Lung (tissue), 12 donors: ENCODE data around the gene NPEPL1. TPM values are rescaled to one million over a fixed set of nuclear protein-coding genes. Genes with fewer than 3 reads are reported as not detected.

Experiments used
- ATAC-seq: fragments of 200-7000 bp; cut with Tn5 transposase; one replicate; pipeline ENCODE4 v1.9.1; 2020; ENCODE audit warnings: moderate number of reproducible peaks; ENCODE audit not compliant: insufficient read depth, low FRiP score
- DNase-seq, 3 donors: peaks; one replicate each; pipeline ENCODE4 v3.0.0-alpha.2; 2013 to 2017
- H3K27ac ChIP-seq, 2 donors: one replicate each; pipeline ENCODE4 v1.5.1; 2013; ENCODE audit warnings: mild to moderate bottlenecking in 2 of 2, moderate library complexity in 2 of 2, control low read depth in 1 of 2, inconsistent platforms in 1 of 2, low read depth in 1 of 2, low read length in 1 of 2
- H3K27me3 ChIP-seq, 3 donors: one replicate each; pipeline ENCODE4 v1.5.1; 2013; ENCODE audit warnings: low read length in 2 of 3; ENCODE audit not compliant: control insufficient read depth in 3 of 3, insufficient read depth in 3 of 3
- H3K36me3 ChIP-seq, 4 donors: one replicate each; pipeline ENCODE4 v1.5.1; 2013; ENCODE audit warnings: low read length in 4 of 4, mild to moderate bottlenecking in 1 of 4, moderate library complexity in 1 of 4; ENCODE audit not compliant: control insufficient read depth in 4 of 4, insufficient read depth in 4 of 4
- H3K4me1 ChIP-seq, 5 donors: one replicate each; pipeline ENCODE4 v1.5.1; 2013; ENCODE audit warnings: low read length in 5 of 5, mild to moderate bottlenecking in 2 of 5, moderate library complexity in 1 of 5; ENCODE audit not compliant: control insufficient read depth in 5 of 5, insufficient read depth in 5 of 5
- H3K4me3 ChIP-seq: one replicate; pipeline ENCODE4 v1.5.1; 2013; ENCODE audit warnings: mild to moderate bottlenecking, control low read depth, moderate library complexity
- H3K9ac ChIP-seq, 2 donors: one replicate each; pipeline ENCODE4 v1.5.1; 2013; ENCODE audit warnings: low read length in 2 of 2, control low read depth in 1 of 2; ENCODE audit not compliant: insufficient read depth in 1 of 2
- H3K9me3 ChIP-seq, 4 donors: one replicate each; pipeline ENCODE4 v1.5.1; 2013; ENCODE audit warnings: low read length in 3 of 4, mild to moderate bottlenecking in 1 of 4, moderate library complexity in 1 of 4; ENCODE audit not compliant: control insufficient read depth in 4 of 4, insufficient read depth in 3 of 4
- WGBS, 2 donors: extraction: QIAGEN DNeasy Blood & Tissue Kit; methylation state at CpG; one replicate each; pipeline ENCODE4 v1.1.7; 2013; 5-methylcytosine and 5-hydroxymethylcytosine counted together
- polyA plus RNA-seq, 2 donors: library from polyadenylated mRNA; stranded (reverse); fragments of 200-250 nt; gene quantifications; one replicate each; pipeline ENCODE4 v1.2.1, GENCODE V29; 2013
- total RNA-seq, 2 donors: library from RNA; depleted of rRNA in 1 of 2; stranded (reverse); fragments of >200 nt in 1 of 2; gene quantifications; one replicate each; pipeline ENCODE4 v1.2.1, GENCODE V29; 2014 to 2021
- TF ChIP-seq, protein P1 (sequence below): IDR thresholded peaks from 2 replicates; pipeline ENCODE4 v1.5.1; 2012; ENCODE audit warnings: mild to moderate bottlenecking; ENCODE audit errors: control extremely low read depth, extremely low read depth
- donor health status: control.
- donor health status: control.
- donor health status: Bipolar disorder and iron deficiency.
- donor health status: healthy.
- donor health status: DM: yes; HTN: yes; CAD: no.

The NPEPL1 gene
- total and polyA plus RNA-seq, 4 donors = 24.3 to 46.2 (median 41.2) TPM

DNA sequence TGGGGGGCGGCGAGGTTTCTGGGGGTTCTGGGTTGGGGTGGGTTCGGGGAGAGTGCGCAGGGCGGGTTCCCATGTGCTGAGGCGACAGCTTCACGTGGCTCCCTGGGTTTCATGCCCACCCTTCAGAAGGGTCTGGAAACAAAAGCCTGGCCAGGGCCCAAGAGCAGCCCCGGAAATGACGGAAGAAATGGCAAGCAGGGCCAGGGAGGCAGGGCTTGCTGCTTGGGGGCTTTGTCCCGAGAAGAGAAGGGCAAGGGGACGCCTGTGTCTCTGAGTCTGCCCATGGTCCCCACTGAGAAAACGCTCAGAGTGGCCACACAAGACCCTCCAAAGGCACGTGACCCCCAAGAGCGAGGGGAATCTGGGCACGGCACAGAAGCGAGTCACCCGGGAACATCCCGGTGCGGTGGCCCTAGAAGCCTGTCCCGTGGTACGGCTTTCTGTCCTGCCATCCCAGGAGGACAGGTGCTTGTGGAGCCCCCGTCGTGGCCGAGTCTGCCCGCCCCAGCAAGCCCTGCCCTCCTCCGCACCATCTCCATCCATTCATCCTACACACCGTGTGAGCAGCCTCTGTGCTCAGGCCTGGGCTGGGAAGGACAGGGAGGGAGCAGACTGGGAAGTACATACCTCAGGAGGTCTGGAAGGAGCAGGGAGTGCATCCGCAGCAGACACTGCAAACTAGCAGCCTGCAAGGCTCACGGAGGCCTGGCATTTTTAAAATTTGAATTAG lies 9.0 kb downstream of the NPEPL1 start:
- Histone ChIP-seq H3K36me3 (peaks cover 17 to 56% (median 35%) of the 10 kb centered on the region in 4 donors), H3K27ac (no peak overlapping the region)
- DNase-seq = peak in 1 of 3 donors; percentile 7

GRCh38 chr20:58702161-58702510 lies 9.5 kb downstream of the NPEPL1 start:
- ATAC-seq = no peak
- H3K4me3 ChIP-seq = no peak overlapping the region
- H3K27ac ChIP-seq = no peak overlapping the region
- TF ChIP-seq, protein P1, sequence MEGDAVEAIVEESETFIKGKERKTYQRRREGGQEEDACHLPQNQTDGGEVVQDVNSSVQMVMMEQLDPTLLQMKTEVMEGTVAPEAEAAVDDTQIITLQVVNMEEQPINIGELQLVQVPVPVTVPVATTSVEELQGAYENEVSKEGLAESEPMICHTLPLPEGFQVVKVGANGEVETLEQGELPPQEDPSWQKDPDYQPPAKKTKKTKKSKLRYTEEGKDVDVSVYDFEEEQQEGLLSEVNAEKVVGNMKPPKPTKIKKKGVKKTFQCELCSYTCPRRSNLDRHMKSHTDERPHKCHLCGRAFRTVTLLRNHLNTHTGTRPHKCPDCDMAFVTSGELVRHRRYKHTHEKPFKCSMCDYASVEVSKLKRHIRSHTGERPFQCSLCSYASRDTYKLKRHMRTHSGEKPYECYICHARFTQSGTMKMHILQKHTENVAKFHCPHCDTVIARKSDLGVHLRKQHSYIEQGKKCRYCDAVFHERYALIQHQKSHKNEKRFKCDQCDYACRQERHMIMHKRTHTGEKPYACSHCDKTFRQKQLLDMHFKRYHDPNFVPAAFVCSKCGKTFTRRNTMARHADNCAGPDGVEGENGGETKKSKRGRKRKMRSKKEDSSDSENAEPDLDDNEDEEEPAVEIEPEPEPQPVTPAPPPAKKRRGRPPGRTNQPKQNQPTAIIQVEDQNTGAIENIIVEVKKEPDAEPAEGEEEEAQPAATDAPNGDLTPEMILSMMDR = no peak
- H3K27me3 ChIP-seq = no peaks in the 10 kb centered on the region
- DNase-seq = no peak
- 89 to 92% methylated on average over 9 of the region's 9 CpGs for WGBS, 2 donors
- no peak overlapping the region for H3K9ac ChIP-seq
- H3K9me3 ChIP-seq = no peaks in the 10 kb centered on the region
- H3K36me3 ChIP-seq = peaks cover 17 to 53% (median 31%) of the 10 kb centered on the region in 4 donors
- H3K4me1 ChIP-seq = peaks cover 0 to 10% (median 0%) of the 10 kb centered on the region in 5 donors

More for the DNA sequence above, 9.0 kb downstream of the NPEPL1 start:
- Histone ChIP-seq H3K4me1 (peaks cover 0 to 10% (median 0%) of the 10 kb centered on the region in 5 donors), H3K27me3 (no peaks in the 10 kb centered on the region), H3K9ac (no peak overlapping the region), H3K9me3 (no peaks in the 10 kb centered on the region), H3K4me3 (no peak overlapping the region)
- 93 to 94% methylated on average over 27 to 29 of the region's 29 CpGs for WGBS, 2 donors
- ATAC-seq = no peak
- TF ChIP-seq, protein P1 = no peak

DNA sequence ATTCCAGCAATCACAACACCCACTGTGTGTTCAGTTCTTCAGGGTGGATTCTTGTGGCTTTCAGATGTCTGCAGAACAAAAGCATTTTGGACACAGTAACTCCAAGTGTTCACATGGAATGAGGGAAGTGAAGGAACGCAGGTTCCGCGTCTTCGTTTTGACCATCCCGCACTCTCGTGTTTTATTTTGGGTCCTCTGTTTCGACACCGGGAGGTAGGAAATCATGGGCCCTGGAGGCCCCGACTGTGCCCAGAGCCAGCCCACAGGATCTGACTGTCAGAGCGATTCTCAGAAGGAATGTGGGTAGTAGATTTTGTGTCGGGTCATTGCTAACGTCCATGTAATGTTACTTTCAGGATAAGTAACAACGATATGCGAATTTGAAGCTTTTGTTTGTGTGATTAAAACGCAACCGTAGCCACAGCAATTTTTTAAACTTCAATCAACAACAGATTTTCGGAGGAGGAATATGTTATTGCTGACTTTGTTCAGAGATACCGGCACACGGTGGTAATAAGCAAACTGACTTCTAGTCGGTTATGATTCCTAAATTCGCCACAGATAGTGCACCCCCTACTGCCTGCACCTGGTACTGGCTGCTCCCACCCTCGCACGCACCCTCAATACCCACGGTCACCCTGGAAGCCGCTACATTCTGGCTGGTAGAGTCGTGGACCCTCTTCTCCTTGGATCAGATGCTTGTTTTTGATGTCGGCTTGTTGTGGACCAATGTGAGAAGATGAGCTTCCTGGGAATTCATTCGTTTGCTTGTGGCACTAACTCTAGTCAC lies 10.5 kb downstream of the NPEPL1 start:
- 91 to 95% methylated on average over 28 of the region's 28 CpGs for WGBS, 2 donors
- H3K9me3 ChIP-seq = no peaks in the 10 kb centered on the region

More for the DNA sequence above, 10.5 kb downstream of the NPEPL1 start:
- H3K4me3 ChIP-seq = no peak overlapping the region
- H3K9ac ChIP-seq = no peak overlapping the region
- TF ChIP-seq, protein P1 = no peak
- H3K27me3 ChIP-seq = no peaks in the 10 kb centered on the region
- H3K36me3 ChIP-seq = peaks cover 17 to 49% (median 28%) of the 10 kb centered on the region in 4 donors
- H3K4me1 ChIP-seq = peaks cover 0 to 10% (median 0%) of the 10 kb centered on the region in 5 donors
- DNase-seq = no peak
- H3K27ac ChIP-seq = no peak overlapping the region
- no peak for ATAC-seq
